Kidney epithelial cell (primary cell): ENCODE results near the gene HSF2BP. TPM values are rescaled to one million over a fixed set of nuclear protein-coding genes. Genes with fewer than 3 reads are reported as not detected.

ENCODE experiments used
- DNase-seq: peaks from one replicate; pipeline ENCODE4 v3.0.0-alpha.2; 2010; ENCODE audit warnings: low read depth
- H3K27me3 ChIP-seq: 2 replicates; pipeline ENCODE4 v1.6.0; 2011; ENCODE audit warnings: low read length; ENCODE audit not compliant: control insufficient read depth, insufficient read depth
- H3K36me3 ChIP-seq: 2 replicates; pipeline ENCODE4 v1.5.1; 2011; ENCODE audit warnings: low read length; ENCODE audit not compliant: control insufficient read depth, insufficient read depth
- H3K4me3 ChIP-seq: 2 replicates; pipeline ENCODE4 v1.5.1; 2011; ENCODE audit warnings: low read depth, mild to moderate bottlenecking, control low read depth, low read length
- CTCF ChIP-seq: IDR thresholded peaks from 2 replicates; pipeline ENCODE4 v1.5.1; 2011; ENCODE audit warnings: mild to moderate bottlenecking, moderate library complexity, low read length, control low read depth, inconsistent platforms; ENCODE audit not compliant: insufficient read depth, poor library complexity, severe bottlenecking
- total RNA-seq: library from RNA; depleted of rRNA; stranded (reverse); fragments of >200 nt; gene quantifications from 2 replicates; pipeline ENCODE4 v1.2.3, GENCODE V29; 2015

Gene HSF2BP
- total RNA-seq, 1 donor from 2014 or later = 3.5 TPM

- no peak for TF ChIP-seq CTCF
- no peaks in the 10 kb centered on the region for H3K27me3 ChIP-seq
- DNase-seq = no peak
- H3K4me3 ChIP-seq = no peak overlapping the region
- H3K36me3 ChIP-seq = no peaks in the 10 kb centered on the region
Observed at GRCh38 chr21:43648171-43648570, 11.1 kb downstream of the HSF2BP start.

- peak; percentile 70 for DNase-seq
- TF ChIP-seq CTCF = peak; percentile 98
- Histone ChIP-seq H3K36me3 (no peaks in the 10 kb centered on the region), H3K27me3 (no peaks in the 10 kb centered on the region), H3K4me3 (no peak overlapping the region)
Observed at GRCh38 chr21:43646550-43647260, 12.6 kb downstream of the HSF2BP start.

GRCh38 chr21:43645976-43646375, 13.3 kb downstream of the HSF2BP start:
- no peak for TF ChIP-seq CTCF
- Histone ChIP-seq H3K4me3 (no peak overlapping the region), H3K36me3 (no peaks in the 10 kb centered on the region)

GRCh38 chr21:43645136-43645891, 14.0 kb downstream of the HSF2BP start:
- no peak overlapping the region for H3K4me3 ChIP-seq
- no peak for DNase-seq

More at GRCh38 chr21:43645976-43646375, 13.3 kb downstream of the HSF2BP start:
- no peak for DNase-seq
- H3K27me3 ChIP-seq = no peaks in the 10 kb centered on the region

GRCh38 chr21:43644609-43645008, 14.7 kb downstream of the HSF2BP start:
- no peak for TF ChIP-seq CTCF

More at GRCh38 chr21:43645136-43645891, 14.0 kb downstream of the HSF2BP start:
- no peaks in the 10 kb centered on the region for H3K27me3 ChIP-seq
- no peaks in the 10 kb centered on the region for H3K36me3 ChIP-seq
- peak; percentile 56 for TF ChIP-seq CTCF

More at GRCh38 chr21:43644609-43645008, 14.7 kb downstream of the HSF2BP start:
- Histone ChIP-seq H3K27me3 (no peaks in the 10 kb centered on the region), H3K36me3 (no peaks in the 10 kb centered on the region), H3K4me3 (no peak overlapping the region)
- no peak for DNase-seq
